Cardiac muscle cell (in vitro differentiated cells and primary cell): ENCODE data around the gene CALM3. TPM values are rescaled to one million over a fixed set of nuclear protein-coding genes. Genes with fewer than 3 reads are reported as not detected.

Experiments
- DNase-seq, 2 donors: peaks; one replicate each; pipeline versions ENCODE4 v3.0.0 to v3.0.0-alpha.2; 2010 to 2017; ENCODE audit warnings: low read depth in 1 of 2, low spot score in 1 of 2
- H3K27ac ChIP-seq: fragments of 200-600 bp; sonication (generic); 2 replicates; pipeline ENCODE4 v1.5.1; 2016
- H3K27me3 ChIP-seq: fragments of 200-600 bp; sonication (generic); 2 replicates; pipeline ENCODE4 v1.6.0; 2016; ENCODE audit warnings: control low read depth
- H3K36me3 ChIP-seq: fragments of 200-600 bp; sonication (generic); 2 replicates; pipeline ENCODE4 v1.5.1; 2016; ENCODE audit warnings: control low read depth
- H3K4me1 ChIP-seq: fragments of 200-600 bp; sonication (generic); 2 replicates; pipeline ENCODE4 v1.8.1; 2017; ENCODE audit warnings: low read depth, mild to moderate bottlenecking, mixed run types
- H3K4me3 ChIP-seq: fragments of 200-600 bp; sonication (generic); 2 replicates; pipeline ENCODE4 v1.5.1; 2016; ENCODE audit warnings: mild to moderate bottlenecking
- H3K9me3 ChIP-seq: fragments of 200-600 bp; sonication (generic); 2 replicates; pipeline ENCODE4 v1.5.1; 2017; ENCODE audit warnings: low read depth, mild to moderate bottlenecking, control low read depth
- polyA plus RNA-seq: library from polyadenylated mRNA; unstranded; fragments of >200 nt; fragmentation: Nextera tagmentation; extraction: Ambion mirVana; gene quantifications from 2 replicates; pipeline ENCODE4 v1.2.1, GENCODE V29; 2016
- total RNA-seq: library from RNA; depleted of rRNA; stranded (reverse); fragments of >200 nt; gene quantifications from 2 replicates; pipeline ENCODE4 v1.2.3, GENCODE V29; 2016
- TF ChIP-seq, protein P1 (sequence below): IDR thresholded peaks from 2 replicates; pipeline ENCODE4 v1.5.1; 2012; ENCODE audit warnings: low read depth, mild to moderate bottlenecking, low read length

Gene CALM3
- total and polyA plus RNA-seq, 2 experiments from 2014 or later: 412 to 867 TPM

DNA sequence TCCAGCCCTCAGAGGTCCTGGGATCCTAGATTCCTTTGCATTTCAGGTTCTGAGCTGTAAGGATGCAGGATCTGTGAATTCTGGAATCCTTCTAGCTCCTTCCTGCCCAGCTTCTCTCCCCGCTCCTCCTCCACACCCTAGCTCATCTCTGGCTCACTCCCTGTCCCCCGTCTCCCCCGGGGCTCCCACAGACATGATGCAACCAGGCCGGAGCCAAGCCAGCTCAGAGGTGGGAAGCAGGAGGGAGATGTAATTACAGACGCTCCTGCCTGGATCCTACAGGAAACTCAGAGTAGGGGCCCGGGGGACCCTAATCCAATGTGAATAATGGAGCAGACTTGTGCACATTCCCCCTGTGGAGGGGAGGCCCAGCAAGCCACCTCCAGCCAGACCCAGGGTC, 30.4 kb downstream of the CALM3 start:
- DNase-seq: peak in 1 of 2 donors; percentile 72
- TF ChIP-seq, protein P1, sequence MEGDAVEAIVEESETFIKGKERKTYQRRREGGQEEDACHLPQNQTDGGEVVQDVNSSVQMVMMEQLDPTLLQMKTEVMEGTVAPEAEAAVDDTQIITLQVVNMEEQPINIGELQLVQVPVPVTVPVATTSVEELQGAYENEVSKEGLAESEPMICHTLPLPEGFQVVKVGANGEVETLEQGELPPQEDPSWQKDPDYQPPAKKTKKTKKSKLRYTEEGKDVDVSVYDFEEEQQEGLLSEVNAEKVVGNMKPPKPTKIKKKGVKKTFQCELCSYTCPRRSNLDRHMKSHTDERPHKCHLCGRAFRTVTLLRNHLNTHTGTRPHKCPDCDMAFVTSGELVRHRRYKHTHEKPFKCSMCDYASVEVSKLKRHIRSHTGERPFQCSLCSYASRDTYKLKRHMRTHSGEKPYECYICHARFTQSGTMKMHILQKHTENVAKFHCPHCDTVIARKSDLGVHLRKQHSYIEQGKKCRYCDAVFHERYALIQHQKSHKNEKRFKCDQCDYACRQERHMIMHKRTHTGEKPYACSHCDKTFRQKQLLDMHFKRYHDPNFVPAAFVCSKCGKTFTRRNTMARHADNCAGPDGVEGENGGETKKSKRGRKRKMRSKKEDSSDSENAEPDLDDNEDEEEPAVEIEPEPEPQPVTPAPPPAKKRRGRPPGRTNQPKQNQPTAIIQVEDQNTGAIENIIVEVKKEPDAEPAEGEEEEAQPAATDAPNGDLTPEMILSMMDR: no peak
- peaks cover 13% of the 10 kb centered on the region for H3K4me1 ChIP-seq
- H3K36me3 ChIP-seq: no peaks in the 10 kb centered on the region
- no peak overlapping the region for H3K4me3 ChIP-seq
- H3K9me3 ChIP-seq: no peaks in the 10 kb centered on the region
- no peak overlapping the region for H3K27ac ChIP-seq
- peaks cover 4% of the 10 kb centered on the region for H3K27me3 ChIP-seq

DNA sequence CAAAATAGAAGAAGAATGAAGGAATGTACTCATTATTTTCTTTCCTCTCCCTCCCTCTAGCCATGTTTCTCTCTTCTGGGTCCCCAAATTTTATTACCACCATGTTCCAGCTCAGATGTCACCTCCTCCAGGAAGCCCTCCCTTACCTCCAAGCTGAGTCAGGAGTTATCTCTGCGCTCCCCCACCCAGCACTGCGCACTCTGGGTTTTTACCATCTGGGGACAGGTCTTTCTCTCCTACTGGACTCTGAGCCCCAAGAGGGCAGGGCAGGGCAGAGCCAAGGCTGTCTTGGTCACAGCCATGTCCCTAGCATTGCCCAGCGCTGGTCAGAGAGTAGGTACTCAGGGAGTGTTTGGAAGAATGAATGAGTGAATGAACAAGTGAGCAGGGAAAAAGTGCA, 32.0 kb downstream of the CALM3 start:
- TF ChIP-seq, protein P1: no peak
- no peaks in the 10 kb centered on the region for H3K9me3 ChIP-seq
- peaks cover 4% of the 10 kb centered on the region for H3K27me3 ChIP-seq
- no peak overlapping the region for H3K27ac ChIP-seq
- no peak overlapping the region for H3K4me3 ChIP-seq
- DNase-seq: no peak
- H3K4me1 ChIP-seq: peaks cover 13% of the 10 kb centered on the region
- H3K36me3 ChIP-seq: no peaks in the 10 kb centered on the region

DNA sequence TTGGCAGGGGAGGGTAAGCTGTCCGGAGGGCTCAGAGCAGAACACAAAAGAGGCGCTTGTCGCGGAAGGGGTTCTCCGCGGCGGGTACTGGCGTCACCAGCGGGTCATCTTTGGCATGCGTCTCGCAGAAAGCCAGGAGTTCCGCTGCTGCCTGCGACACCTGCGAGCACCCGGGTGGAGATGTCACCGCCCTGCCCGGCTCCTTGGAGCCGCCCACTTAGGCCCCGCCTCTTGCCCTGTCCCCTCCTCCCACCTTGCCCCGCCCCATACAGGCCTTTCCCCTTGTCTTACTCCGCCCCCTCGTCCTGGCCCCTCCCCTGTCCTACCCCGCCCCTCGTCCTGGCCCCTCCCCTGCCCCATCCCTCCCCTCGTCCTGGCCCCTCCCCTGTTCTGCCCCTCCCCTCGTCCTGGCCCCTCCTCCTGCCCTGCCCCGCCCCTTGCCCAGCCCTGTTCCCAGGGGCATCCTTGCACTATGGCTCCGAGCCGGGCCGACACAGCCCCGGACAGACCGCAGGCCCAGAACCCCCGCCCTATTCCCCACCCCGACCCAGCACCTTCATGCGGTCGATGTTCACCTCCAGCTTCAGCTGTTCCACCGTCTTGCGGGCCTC, 33.0 kb downstream of the CALM3 start:
- H3K27ac ChIP-seq: no peak overlapping the region
- peak overlapping the region; percentile 25 for H3K4me3 ChIP-seq
- H3K27me3 ChIP-seq: peaks cover 4% of the 10 kb centered on the region
- TF ChIP-seq, protein P1: no peak
- H3K4me1 ChIP-seq: peaks cover 13% of the 10 kb centered on the region
- H3K36me3 ChIP-seq: no peaks in the 10 kb centered on the region
- DNase-seq: peak; percentile 85 to 88
- no peaks in the 10 kb centered on the region for H3K9me3 ChIP-seq

DNA sequence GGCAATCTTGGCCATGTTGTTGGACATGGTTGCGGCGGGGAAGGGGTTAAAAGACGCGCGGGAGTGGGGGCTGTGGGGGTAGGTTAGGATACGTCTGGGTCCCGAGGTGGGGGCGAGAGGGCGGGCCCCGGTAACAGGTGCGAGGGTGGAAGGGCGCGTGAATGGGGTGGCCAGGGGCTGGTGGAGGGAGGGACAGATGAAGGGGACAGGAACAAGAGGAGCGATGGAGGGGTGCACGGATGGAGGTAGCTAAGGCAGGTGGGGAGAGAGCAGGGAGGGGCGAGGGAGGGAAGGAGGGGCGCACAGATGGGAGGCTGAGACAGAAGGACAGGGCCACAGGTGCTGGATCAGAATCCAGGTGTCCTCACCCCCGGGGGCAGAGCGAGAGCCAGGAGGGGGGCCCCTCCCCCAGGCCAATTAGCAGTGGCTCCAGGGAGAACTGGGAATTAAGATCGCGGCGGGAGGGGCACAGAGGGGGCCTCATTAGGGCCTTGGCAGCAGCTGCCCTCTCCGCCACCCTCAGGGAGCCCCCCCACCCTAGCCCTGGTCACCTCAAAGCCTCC, 33.6 kb downstream of the CALM3 start:
- DNase-seq: no peak
- Histone ChIP-seq H3K27me3 (peaks cover 4% of the 10 kb centered on the region), H3K4me1 (peaks cover 13% of the 10 kb centered on the region), H3K27ac (no peak overlapping the region), H3K9me3 (no peaks in the 10 kb centered on the region), H3K36me3 (no peaks in the 10 kb centered on the region), H3K4me3 (peak overlapping the region; percentile 25)
- TF ChIP-seq, protein P1: no peak

DNA sequence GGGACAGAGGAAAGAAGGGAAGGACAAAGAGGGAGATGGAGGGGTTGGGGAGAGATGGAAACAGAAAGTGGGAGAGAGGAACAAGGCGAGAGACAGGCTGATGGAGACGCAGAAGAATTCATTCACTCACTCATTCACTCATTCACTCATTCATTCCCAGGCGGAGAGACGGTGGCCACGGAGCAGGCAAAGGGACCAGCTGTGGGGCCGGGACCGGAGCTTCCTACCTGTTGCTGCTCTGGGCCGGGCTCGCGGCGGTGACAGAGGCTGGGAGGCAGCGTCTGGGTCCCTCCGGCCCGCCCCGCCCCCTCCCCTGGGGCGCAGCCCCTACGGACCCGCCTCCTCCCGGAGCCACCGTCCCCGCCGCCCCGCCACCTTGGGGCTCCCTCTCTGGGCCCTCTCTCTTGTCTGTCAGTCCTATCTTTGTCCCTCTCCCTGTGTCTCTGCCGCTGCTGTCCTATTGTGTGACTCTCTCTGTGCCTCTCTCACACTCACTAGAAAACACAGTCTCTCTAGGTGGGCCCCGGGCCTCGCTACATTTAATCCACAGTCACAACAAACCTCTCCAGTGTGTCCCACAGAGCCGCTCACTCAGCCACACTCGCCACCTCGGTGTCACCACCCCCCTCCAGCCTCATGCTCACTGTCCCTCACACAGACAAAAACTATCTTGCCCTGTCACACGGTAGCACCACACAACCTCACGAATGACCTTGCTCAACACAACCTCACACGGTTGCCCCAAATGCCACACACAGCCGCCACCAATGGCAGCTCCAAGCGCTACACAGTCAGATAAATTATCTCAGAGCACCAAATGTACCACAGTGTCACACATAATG, 35.0 kb downstream of the CALM3 start, which contains the start of gene GNG8:
Gene GNG8, minus strand, starts transcription at position 283 of the 842 bp plus-strand sequence. CDS start 1,520 bp downstream, outside the sequence.
- peak in 1 of 2 donors; percentile 35 for DNase-seq

More for the DNA sequence above, 35.0 kb downstream of the CALM3 start, which contains the start of gene GNG8:
- peaks cover 25% of the 10 kb centered on the region for H3K4me1 ChIP-seq
- H3K36me3 ChIP-seq: no peaks in the 10 kb centered on the region
- TF ChIP-seq, protein P1: no peak
- no peaks in the 10 kb centered on the region for H3K9me3 ChIP-seq
- peaks cover 4% of the 10 kb centered on the region for H3K27me3 ChIP-seq
- H3K27ac ChIP-seq: peak within 1 kb of the TSS; percentile 54
- H3K4me3 ChIP-seq: peak within 1 kb of the TSS; percentile 25
